ENCODE data around the gene GNAZ.
"Not testable (repeated sequence)": the region's sequence is repeated elsewhere in the genome, so short reads cannot be mapped to it uniquely, and the experiment has no call there.

DNA sequence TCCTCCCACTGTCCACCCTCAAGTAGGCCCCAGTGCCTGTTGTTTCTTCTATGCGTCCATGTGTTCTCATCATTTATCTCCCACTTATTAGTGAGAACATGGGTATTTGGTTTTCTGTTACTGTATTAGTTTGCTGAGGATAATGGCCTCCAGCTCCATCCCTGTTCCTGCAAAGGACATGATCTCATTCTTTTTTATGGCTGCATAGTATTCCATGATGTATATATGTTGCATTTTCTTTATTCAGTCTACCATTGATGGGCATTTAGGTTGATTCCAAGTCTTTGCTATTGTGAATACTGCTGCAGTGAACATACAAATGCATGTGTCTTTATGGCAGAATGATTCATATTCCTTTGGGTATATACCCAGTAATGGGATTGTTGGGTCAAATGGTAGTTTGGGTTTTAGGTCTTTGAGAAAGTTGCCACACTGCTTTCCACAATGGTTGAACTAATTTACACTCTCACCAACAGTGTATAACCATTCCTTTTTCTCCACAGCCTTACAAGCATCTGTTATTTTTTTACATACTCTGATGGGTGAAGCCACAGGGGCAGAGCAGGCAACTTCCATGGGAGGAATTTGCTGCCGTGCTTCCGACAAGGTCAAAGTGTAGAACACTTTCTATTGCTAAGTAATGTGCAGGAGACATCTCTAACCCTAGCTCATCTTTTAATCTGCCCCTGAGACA lies 48.5 kb upstream of the GNAZ start:
- TF ChIP-seq CTCF, POLR2AphosphoS5, POLR2A, EP300 (IDR thresholded peaks at IDR 0.05): not testable (repeated sequence)
